ENCODE results near the gene ENPP6. TPM values are rescaled to one million over a fixed set of nuclear protein-coding genes. Genes with fewer than 3 reads are reported as not detected.

The ENPP6 gene
- total and polyA plus RNA-seq, 2 donors (not counting 3 experiments of a cell fraction or from before 2014, with no cell fraction given), result not detected

DNA sequence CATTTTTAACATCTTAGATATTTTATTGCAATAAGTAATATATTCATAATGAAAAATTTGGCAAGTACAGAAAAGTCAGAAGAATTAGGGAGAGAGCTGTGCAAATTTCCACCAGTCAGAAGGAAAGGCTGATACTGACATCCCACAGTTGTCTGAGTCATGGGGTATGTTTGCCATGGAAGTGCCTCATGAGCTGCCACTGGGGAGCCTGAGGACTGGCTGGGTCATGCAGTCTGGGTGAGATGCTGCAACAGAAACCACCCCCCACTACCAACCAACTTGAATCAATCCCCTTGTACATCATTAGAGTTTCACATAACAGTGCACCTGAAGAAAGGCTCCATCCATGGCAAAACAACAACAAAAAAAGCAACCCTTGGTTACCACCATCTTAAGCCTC, 45.2 kb upstream of the ENPP6 start:
- H3K79me2 ChIP-seq (ENCODE audit: control insufficient read depth, insufficient read depth, low read length), result no peaks in the 10 kb centered on the region
- ChIA-PET POLR2A (no interaction called here), CTCF (interaction anchor here (1.0 to 4.1 kb wide), 11 partner anchors 15 to 833 kb away, joined by 3 to 40 read pairs (median 6); partner anchors contain the start of gene IRF2)
- H3K9me3 ChIP-seq (replicated peaks; ENCODE audit: control insufficient read depth, insufficient read depth, low read length), result no peaks in the 10 kb centered on the region
- no peaks in the 10 kb centered on the region for H3K9me1 ChIP-seq (replicated peaks; ENCODE audit: control insufficient read depth, extremely low read depth, insufficient read depth, low read length)
- H4K20me1 ChIP-seq (replicated peaks; ENCODE audit: control insufficient read depth, extremely low read depth, insufficient read depth, low read length), result no peaks in the 10 kb centered on the region
- no peak overlapping the region for H3K4me3 ChIP-seq (replicated peaks in 1 of 3; ENCODE audit: insufficient read depth in 1 of 3, low read depth in 1 of 3, low read length in 3 of 3)
- no peaks in the 10 kb centered on the region for H3K36me3 ChIP-seq (ENCODE audit: control insufficient read depth in 2 of 2, extremely low read depth in 1 of 2, insufficient read depth in 2 of 2, low read length in 2 of 2)
- no peak overlapping the region for H3K4me2 ChIP-seq (ENCODE audit: insufficient read depth, low read length)
- H2AFZ ChIP-seq (ENCODE audit: low read depth, low read length), result no peak overlapping the region
- FAIRE-seq, result no peak
- no peak overlapping the region for H3K9ac ChIP-seq (replicated peaks; ENCODE audit: extremely low read depth, insufficient read depth, low read length)
- H3K27ac ChIP-seq (ENCODE audit: insufficient read depth, low read depth, low read length), result no peak overlapping the region
- TF ChIP-seq, protein P1, sequence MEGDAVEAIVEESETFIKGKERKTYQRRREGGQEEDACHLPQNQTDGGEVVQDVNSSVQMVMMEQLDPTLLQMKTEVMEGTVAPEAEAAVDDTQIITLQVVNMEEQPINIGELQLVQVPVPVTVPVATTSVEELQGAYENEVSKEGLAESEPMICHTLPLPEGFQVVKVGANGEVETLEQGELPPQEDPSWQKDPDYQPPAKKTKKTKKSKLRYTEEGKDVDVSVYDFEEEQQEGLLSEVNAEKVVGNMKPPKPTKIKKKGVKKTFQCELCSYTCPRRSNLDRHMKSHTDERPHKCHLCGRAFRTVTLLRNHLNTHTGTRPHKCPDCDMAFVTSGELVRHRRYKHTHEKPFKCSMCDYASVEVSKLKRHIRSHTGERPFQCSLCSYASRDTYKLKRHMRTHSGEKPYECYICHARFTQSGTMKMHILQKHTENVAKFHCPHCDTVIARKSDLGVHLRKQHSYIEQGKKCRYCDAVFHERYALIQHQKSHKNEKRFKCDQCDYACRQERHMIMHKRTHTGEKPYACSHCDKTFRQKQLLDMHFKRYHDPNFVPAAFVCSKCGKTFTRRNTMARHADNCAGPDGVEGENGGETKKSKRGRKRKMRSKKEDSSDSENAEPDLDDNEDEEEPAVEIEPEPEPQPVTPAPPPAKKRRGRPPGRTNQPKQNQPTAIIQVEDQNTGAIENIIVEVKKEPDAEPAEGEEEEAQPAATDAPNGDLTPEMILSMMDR (IDR thresholded peaks at IDR 0.05; ENCODE audit: extremely low read depth in 1 of 2, insufficient read depth in 1 of 2, low read depth in 1 of 2, low read length in 2 of 2), result no peak
- no peak for TF ChIP-seq GATA2 (IDR thresholded peaks at IDR 0.05; ENCODE audit: insufficient read depth, insufficient read length, low read depth, low read length)
- TF ChIP-seq POLR2AphosphoS5 (IDR thresholded peaks at IDR 0.05; ENCODE audit: insufficient read depth, low read depth, low read length), result no peak
- no peak for TF ChIP-seq FOS (IDR thresholded peaks at IDR 0.05; ENCODE audit: borderline replicate concordance, insufficient read depth, low read length)
- no peak for TF ChIP-seq EZH2 (IDR thresholded peaks at IDR 0.05; ENCODE audit: borderline replicate concordance, low read depth, low read length, severe bottlenecking)
- no peak for TF ChIP-seq JUN (IDR thresholded peaks at IDR 0.05; ENCODE audit: borderline replicate concordance, insufficient read depth, insufficient read length, low read depth)
- TF ChIP-seq POLR2A (IDR thresholded peaks at IDR 0.05; ENCODE audit: low read depth, low read length), result no peak
- TF ChIP-seq, protein P2, sequence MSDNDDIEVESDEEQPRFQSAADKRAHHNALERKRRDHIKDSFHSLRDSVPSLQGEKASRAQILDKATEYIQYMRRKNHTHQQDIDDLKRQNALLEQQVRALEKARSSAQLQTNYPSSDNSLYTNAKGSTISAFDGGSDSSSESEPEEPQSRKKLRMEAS (IDR thresholded peaks at IDR 0.05; ENCODE audit: insufficient read depth, insufficient read length), result no peak
- TF ChIP-seq MYC (IDR thresholded peaks at IDR 0.05; ENCODE audit: low read depth, low read length), result no peak
- intact Hi-C loops (cut with micrococcal nuclease) (no loop called here), dilution Hi-C loops (cut with MboI; ENCODE audit: extremely low pct_ligation_motif_present, low sequenced_read_pairs) (no loop called here)
- BruUV-seq (replicated peaks), result no TSS peak
- H3K27me3 ChIP-seq (ENCODE audit: control insufficient read depth in 2 of 2, insufficient read depth in 2 of 2, low read length in 2 of 2), result peaks cover 2 to 3% of the 10 kb centered on the region in 2 experiments
- DNase-seq (ENCODE audit: low read depth, low spot score), result no peak
- peaks cover 13% of the 10 kb centered on the region for H3K4me1 ChIP-seq (ENCODE audit: control insufficient read depth, extremely low read depth, insufficient read depth, low read length)

All from endothelial cell of umbilical vein (primary cell).